ENCODE measurements around the gene ANKRD33. TPM values are rescaled to one million over a fixed set of nuclear protein-coding genes. Genes with fewer than 3 reads are reported as not detected.
A peak's percentile ranks its signal among the peaks of the same experiment; 100 is the strongest.

Gene ANKRD33
- total RNA-seq, 4 donors from 2014 or later = 0.60 to 0.66 TPM; not detected in 2

GRCh38 chr12:51922146-51922545, 34.2 kb downstream of the ANKRD33 start:
- Histone ChIP-seq H3K27me3 (no peaks in the 10 kb centered on the region), H3K27ac (peak overlapping the region in 3 of 4 donors; percentile 70 to 83 (median 71)), H3K9me3 (no peaks in the 10 kb centered on the region), H3K4me3 (no peak overlapping the region), H3K4me1 (peaks cover 0 to 48% (median 16%) of the 10 kb centered on the region in 4 donors), H3K36me3 (peaks cover 0 to 18% (median 0%) of the 10 kb centered on the region in 3 donors)
- 96 to 100% methylated on average over 2 of the region's 2 CpGs for WGBS, 2 donors
- TF ChIP-seq EP300 (IDR thresholded peaks at IDR 0.05) (no peak), POLR2A (IDR thresholded peaks at IDR 0.05) (no peak), CTCF (IDR thresholded peaks at IDR 0.05) (no peak)
- no peak for DNase-seq (ENCODE audit: low spot score in 2 of 2)

GRCh38 chr12:51922762-51923505, 35.0 kb downstream of the ANKRD33 start:
- peaks cover 0 to 18% (median 0%) of the 10 kb centered on the region in 3 donors for H3K36me3 ChIP-seq
- no peaks in the 10 kb centered on the region for H3K27me3 ChIP-seq
- H3K27ac ChIP-seq = peak overlapping the region in 3 of 4 donors; percentile 70 to 83 (median 71)
- H3K9me3 ChIP-seq = no peaks in the 10 kb centered on the region
- peaks cover 0 to 40% (median 16%) of the 10 kb centered on the region in 4 donors for H3K4me1 ChIP-seq
- DNase-seq (ENCODE audit: low spot score in 2 of 2) = peak in 1 of 2 donors; percentile 69
- WGBS, 2 donors = 51% methylated on average over 16 of the region's 16 CpGs
- no peak for TF ChIP-seq POLR2A (IDR thresholded peaks at IDR 0.05)
- no peak for TF ChIP-seq CTCF (IDR thresholded peaks at IDR 0.05)
- TF ChIP-seq EP300 (IDR thresholded peaks at IDR 0.05) = peak in 1 of 2 donors; percentile 81
- peak overlapping the region in 2 of 4 donors; percentile 8 to 12 for H3K4me3 ChIP-seq

- H3K9me3 ChIP-seq = no peaks in the 10 kb centered on the region
- peak; percentile 39 to 60 for DNase-seq (ENCODE audit: low spot score in 2 of 2)
- TF ChIP-seq POLR2A (IDR thresholded peaks at IDR 0.05) (no peak), EP300 (IDR thresholded peaks at IDR 0.05) (peak in 1 of 2 donors; percentile 33), CTCF (IDR thresholded peaks at IDR 0.05) (peak; percentile 79 to 87 (median 81))
- WGBS, 2 donors = 37 to 40% methylated on average over 24 to 25 of the region's 31 CpGs
- H3K4me3 ChIP-seq = peak overlapping the region in 2 of 4 donors; percentile 8 to 12
- H3K27me3 ChIP-seq = no peaks in the 10 kb centered on the region
- peaks cover 0 to 40% (median 16%) of the 10 kb centered on the region in 4 donors for H3K4me1 ChIP-seq
- peak overlapping the region in 3 of 4 donors; percentile 70 to 83 (median 71) for H3K27ac ChIP-seq
- H3K36me3 ChIP-seq = peaks cover 0 to 17% (median 0%) of the 10 kb centered on the region in 3 donors
Measured at GRCh38 chr12:51923506-51924365, 35.8 kb downstream of the ANKRD33 start.

- WGBS, 2 donors = 71 to 76% methylated on average over 5 of the region's 5 CpGs
- TF ChIP-seq EP300 (IDR thresholded peaks at IDR 0.05) (no peak), POLR2A (IDR thresholded peaks at IDR 0.05) (no peak), CTCF (IDR thresholded peaks at IDR 0.05) (no peak)
Measured at GRCh38 chr12:51924551-51925319, 36.8 kb downstream of the ANKRD33 start.

More at GRCh38 chr12:51924551-51925319, 36.8 kb downstream of the ANKRD33 start:
- no peaks in the 10 kb centered on the region for H3K27me3 ChIP-seq
- H3K9me3 ChIP-seq = no peaks in the 10 kb centered on the region
- peaks cover 0 to 40% (median 16%) of the 10 kb centered on the region in 4 donors for H3K4me1 ChIP-seq
- H3K27ac ChIP-seq = peak overlapping the region in 1 of 4 donors; percentile 71
- H3K36me3 ChIP-seq = peaks cover 0 to 7% (median 0%) of the 10 kb centered on the region in 3 donors
- no peak for DNase-seq (ENCODE audit: low spot score in 2 of 2)
- no peak overlapping the region for H3K4me3 ChIP-seq

All from tibial nerve (tissue), 4 donors.